NCI-H1694 (cell line): ENCODE results near the gene SMDT1.

Experiments
- DNase-seq: peaks from one replicate; lab custom pipeline; 2025; lab: John Stamatoyannopoulos, UW

The SMDT1 gene

GRCh38 chr22:42079319-42080251, at the start of gene SMDT1:
SMDT1 (plus strand) TSS chr22:42079700; CDS start chr22:42079769, 69 bp downstream.
- DNase-seq, result peak; percentile 99

- DNase-seq, result no peak
Observed at GRCh38 chr22:42033263-42034181, 46.0 kb upstream of the SMDT1 start.

- DNase-seq, result no peak
Observed at GRCh38 chr22:42035256-42035655, 44.2 kb upstream of the SMDT1 start.

GRCh38 chr22:42039271-42039670, 40.2 kb upstream of the SMDT1 start:
- DNase-seq, result no peak

GRCh38 chr22:42041784-42042183, 37.7 kb upstream of the SMDT1 start:
- DNase-seq, result no peak

GRCh38 chr22:42050641-42051180, 28.8 kb upstream of the SMDT1 start:
- no peak for DNase-seq

GRCh38 chr22:42052765-42053164, 26.7 kb upstream of the SMDT1 start:
- no peak for DNase-seq

- no peak for DNase-seq
Observed at GRCh38 chr22:42056757-42057511, 22.6 kb upstream of the SMDT1 start.

- no peak for DNase-seq
Observed at GRCh38 chr22:42060489-42060888, 19.0 kb upstream of the SMDT1 start.

GRCh38 chr22:42061041-42061440, 18.5 kb upstream of the SMDT1 start:
- no peak for DNase-seq

- DNase-seq, result no peak
Observed at GRCh38 chr22:42062506-42063170, 16.9 kb upstream of the SMDT1 start.

- DNase-seq, result no peak
Observed at GRCh38 chr22:42064629-42065028, 14.9 kb upstream of the SMDT1 start.

- DNase-seq, result no peak
Observed at GRCh38 chr22:42065438-42066125, 13.9 kb upstream of the SMDT1 start.

GRCh38 chr22:42066126-42066761, 13.3 kb upstream of the SMDT1 start:
- no peak for DNase-seq

- DNase-seq, result no peak
Observed at GRCh38 chr22:42066937-42067336, 12.6 kb upstream of the SMDT1 start.

- DNase-seq, result no peak
Observed at GRCh38 chr22:42067671-42068251, 11.7 kb upstream of the SMDT1 start.

GRCh38 chr22:42068291-42068690, 11.2 kb upstream of the SMDT1 start:
- DNase-seq, result no peak

GRCh38 chr22:42069801-42070516, 9.5 kb upstream of the SMDT1 start:
- DNase-seq, result no peak
